CD14-positive monocyte (primary cell): ENCODE data around the gene LHX3. TPM values are rescaled to one million over a fixed set of nuclear protein-coding genes. Genes with fewer than 3 reads are reported as not detected.

Source experiments
- DNase-seq, 3 donors: peaks; one replicate each; pipeline ENCODE4 v3.0.0-alpha.2; 2011 to 2022
- H2AFZ ChIP-seq: 2 replicates; pipeline ENCODE4 v1.6.0; 2012; ENCODE audit warnings: mild to moderate bottlenecking, low read depth, low read length, inconsistent platforms; ENCODE audit not compliant: insufficient read depth, poor library complexity, severe bottlenecking
- H3K27ac ChIP-seq, 2 donors: 1 replicate in 1 of 2; 2 replicates in 1 of 2; pipeline ENCODE4 v1.5.1; 2012 to 2013; ENCODE audit warnings: low read length in 2 of 2, control low read depth in 1 of 2, inconsistent platforms in 1 of 2, low read depth in 1 of 2, mild to moderate bottlenecking in 1 of 2
- H3K27me3 ChIP-seq, 2 donors: one replicate each; pipeline versions ENCODE4 v1.6.0 to v1.6.1; 2011 to 2013; ENCODE audit warnings: low read length in 2 of 2; ENCODE audit not compliant: control insufficient read depth in 2 of 2, insufficient read depth in 2 of 2
- H3K36me3 ChIP-seq, 2 donors: replicated peaks in 1 of 2; 1 replicate in 1 of 2; 2 replicates in 1 of 2; pipeline versions ENCODE4 v1.5.1 to v1.6.1; 2012 to 2013; ENCODE audit warnings: low read length in 2 of 2, control low read depth in 1 of 2, inconsistent platforms in 1 of 2, mild to moderate bottlenecking in 1 of 2; ENCODE audit not compliant: insufficient read depth in 2 of 2, control insufficient read depth in 1 of 2
- H3K4me1 ChIP-seq, 2 donors: 1 replicate in 1 of 2; 2 replicates in 1 of 2; pipeline versions ENCODE4 v1.5.1 to v1.6.1; 2012 to 2013; ENCODE audit warnings: low read length in 2 of 2, control low read depth in 1 of 2, inconsistent platforms in 1 of 2, mild to moderate bottlenecking in 1 of 2, moderate library complexity in 1 of 2; ENCODE audit not compliant: insufficient read depth in 2 of 2, control insufficient read depth in 1 of 2
- H3K4me2 ChIP-seq: replicated peaks from 2 replicates; pipeline ENCODE3; 2012; ENCODE audit warnings: low read length, moderate library complexity, mild to moderate bottlenecking; ENCODE audit not compliant: poor library complexity, severe bottlenecking; ENCODE audit errors: extremely low read depth
- H3K4me3 ChIP-seq, 3 experiments: fragments of 200-600 bp in 1 of 3; sonication (generic) in 1 of 3; replicated peaks in 1 of 3; 1 replicate in 2 of 3; 2 replicates in 1 of 3; pipeline ENCODE4 v1.5.1; 2011 to 2013; ENCODE audit warnings: low read length in 3 of 3, mild to moderate bottlenecking in 3 of 3, control low read depth in 2 of 3, low read depth in 2 of 3, inconsistent platforms in 1 of 3, moderate library complexity in 1 of 3
- H3K79me2 ChIP-seq: 2 replicates; pipeline ENCODE4 v1.6.0; 2012; ENCODE audit warnings: mild to moderate bottlenecking, control low read depth, inconsistent platforms, low read length, moderate library complexity; ENCODE audit not compliant: insufficient read depth
- H3K9ac ChIP-seq: 2 replicates; pipeline ENCODE4 v1.6.0; 2017; ENCODE audit warnings: low read length, mild to moderate bottlenecking; ENCODE audit not compliant: insufficient read depth, poor library complexity, severe bottlenecking
- H3K9me3 ChIP-seq, 2 donors: replicated peaks in 1 of 2; 1 replicate in 1 of 2; 2 replicates in 1 of 2; pipeline versions ENCODE4 v1.5.1 to v1.6.1; 2012 to 2013; ENCODE audit warnings: low read length in 2 of 2, control low read depth in 1 of 2; ENCODE audit not compliant: control insufficient read depth in 1 of 2, insufficient read depth in 1 of 2
- H4K20me1 ChIP-seq: 2 replicates; pipeline ENCODE4 v1.6.0; 2012; ENCODE audit warnings: mild to moderate bottlenecking, low read length, control low read depth, moderate library complexity; ENCODE audit not compliant: insufficient read depth
- H3K27ac Mint-ChIP-seq, 7 donors: one replicate each; pipeline ENCODE4 v1.8.0; 2020; ENCODE audit warnings: mild to moderate bottlenecking in 7 of 7, mixed read lengths in 7 of 7, moderate library complexity in 6 of 7, inconsistent platforms in 2 of 7
- H3K27me3 Mint-ChIP-seq, 3 donors: one replicate each; pipeline ENCODE4 v1.8.0; 2021 to 2022; ENCODE audit warnings: low read depth in 3 of 3, mild to moderate bottlenecking in 3 of 3, mixed read lengths in 3 of 3, moderate library complexity in 3 of 3, inconsistent platforms in 1 of 3
- H3K36me3 Mint-ChIP-seq, 2 donors: one replicate each; pipeline ENCODE4 v1.8.0; 2020; ENCODE audit warnings: mixed read lengths in 2 of 2, inconsistent platforms in 1 of 2, mild to moderate bottlenecking in 1 of 2
- H3K4me1 Mint-ChIP-seq: one replicate; pipeline ENCODE4 v1.8.0; 2020; ENCODE audit warnings: mild to moderate bottlenecking, mixed read lengths
- H3K4me3 Mint-ChIP-seq, 2 donors: one replicate each; pipeline ENCODE4 v1.8.0; 2020; ENCODE audit warnings: mild to moderate bottlenecking in 2 of 2, mixed read lengths in 2 of 2, moderate library complexity in 1 of 2
- H3K9me3 Mint-ChIP-seq, 7 donors: one replicate each; pipeline ENCODE4 v1.8.0; 2020 to 2022; ENCODE audit warnings: mixed read lengths in 7 of 7, mild to moderate bottlenecking in 6 of 7, moderate library complexity in 6 of 7, inconsistent platforms in 2 of 7
- WGBS: methylation state at CpG from one replicate; pipeline ENCODE4 v1.1.5; 2013; ENCODE audit warnings: missing lambda C conversion rate; ENCODE audit not compliant: insufficient coverage; 5-methylcytosine and 5-hydroxymethylcytosine counted together
- intact Hi-C, 2 donors: fragments of 100-400 bp; cut with micrococcal nuclease; formaldehyde crosslinking; loops; one replicate each; pipeline versions ENCODE4 v1.15.0 to v1.15.1; 2023
- polyA plus RNA-seq, 3 donors: library from polyadenylated mRNA; depleted of rRNA in 1 of 3; unstranded in 2 of 3; stranded (reverse) in 1 of 3; fragments of 300-500 nt in 2 of 3; fragments of >200 nt in 1 of 3; fragmentation: Illumina TruSeq in 2 of 3; gene quantifications; 1 replicate in 2 of 3; 2 replicates in 1 of 3; pipeline ENCODE4 v1.2.3, GENCODE V29; 2012 to 2021
- TF ChIP-seq, protein P1 (sequence below): fragments of 200-600 bp; IDR thresholded peaks from one replicate; pipeline ENCODE4 v1.8.0; 2022; ENCODE audit warnings: antibody characterized with exemption, mild to moderate bottlenecking

Gene LHX3
- polyA plus RNA-seq, 3 donors = not detected

- Mint-ChIP-seq H3K27ac (no peak overlapping the region), H3K4me3 (no peak overlapping the region), H3K4me1 (no peaks in the 10 kb centered on the region), H3K36me3 (no peaks in the 10 kb centered on the region), H3K27me3 (peaks cover 0 to 19% (median 8%) of the 10 kb centered on the region in 3 donors), H3K9me3 (peaks cover 0 to 2% (median 0%) of the 10 kb centered on the region in 7 donors)
- WGBS = 82% methylated on average over 20 of the region's 22 CpGs
- H3K36me3 ChIP-seq = no peaks in the 10 kb centered on the region
- H3K27me3 ChIP-seq = peaks cover 0 to 4% of the 10 kb centered on the region in 2 donors
- H3K9ac ChIP-seq = no peak overlapping the region
- no peak for DNase-seq
- no peaks in the 10 kb centered on the region for H3K79me2 ChIP-seq
- H3K4me1 ChIP-seq = no peaks in the 10 kb centered on the region
- TF ChIP-seq, protein P1, sequence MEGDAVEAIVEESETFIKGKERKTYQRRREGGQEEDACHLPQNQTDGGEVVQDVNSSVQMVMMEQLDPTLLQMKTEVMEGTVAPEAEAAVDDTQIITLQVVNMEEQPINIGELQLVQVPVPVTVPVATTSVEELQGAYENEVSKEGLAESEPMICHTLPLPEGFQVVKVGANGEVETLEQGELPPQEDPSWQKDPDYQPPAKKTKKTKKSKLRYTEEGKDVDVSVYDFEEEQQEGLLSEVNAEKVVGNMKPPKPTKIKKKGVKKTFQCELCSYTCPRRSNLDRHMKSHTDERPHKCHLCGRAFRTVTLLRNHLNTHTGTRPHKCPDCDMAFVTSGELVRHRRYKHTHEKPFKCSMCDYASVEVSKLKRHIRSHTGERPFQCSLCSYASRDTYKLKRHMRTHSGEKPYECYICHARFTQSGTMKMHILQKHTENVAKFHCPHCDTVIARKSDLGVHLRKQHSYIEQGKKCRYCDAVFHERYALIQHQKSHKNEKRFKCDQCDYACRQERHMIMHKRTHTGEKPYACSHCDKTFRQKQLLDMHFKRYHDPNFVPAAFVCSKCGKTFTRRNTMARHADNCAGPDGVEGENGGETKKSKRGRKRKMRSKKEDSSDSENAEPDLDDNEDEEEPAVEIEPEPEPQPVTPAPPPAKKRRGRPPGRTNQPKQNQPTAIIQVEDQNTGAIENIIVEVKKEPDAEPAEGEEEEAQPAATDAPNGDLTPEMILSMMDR = no peak
- intact Hi-C loops = no loop called here
- no peaks in the 10 kb centered on the region for H4K20me1 ChIP-seq
- no peak overlapping the region for H2AFZ ChIP-seq
- no peak overlapping the region for H3K4me3 ChIP-seq
- H3K4me2 ChIP-seq = no peak overlapping the region
- no peaks in the 10 kb centered on the region for H3K9me3 ChIP-seq
- H3K27ac ChIP-seq = no peak overlapping the region
Measured at GRCh38 chr9:136147038-136147889, 57.7 kb downstream of the LHX3 start.

Other genes starting within 250 kb of the LHX3 start
- 10 to 100 TPM; 35.8 to 63.1 (median 52.5) TPM for gene UBAC1, start 243.8 kb downstream of the LHX3 start, polyA plus RNA-seq
- 10 to 100 TPM in 1 of 3 donors, 1 to 10 TPM in 2; 8.1 to 32.4 (median 8.7) TPM for gene NACC2, start 109.8 kb downstream of the LHX3 start, polyA plus RNA-seq
- gene TMEM250, start 86.3 kb downstream of the LHX3 start, polyA plus RNA-seq = 10 to 100 TPM; 11.0 to 38.0 (median 30.9) TPM
- 1 to 10 TPM in 1 of 3 donors, under 1 TPM in 2; 0.03 to 8.4 (median 0.17) TPM for gene QSOX2, start 40.7 kb upstream of the LHX3 start, polyA plus RNA-seq
- gene CCDC187, start 99.0 kb upstream of the LHX3 start, polyA plus RNA-seq = not detected
- 1 to 10 TPM in 1 of 3 donors, under 1 TPM in 2; 0.67 to 3.1 (median 0.73) TPM for gene GPSM1, start 122.4 kb upstream of the LHX3 start, polyA plus RNA-seq
- gene DNLZ, start 158.6 kb upstream of the LHX3 start, polyA plus RNA-seq = 10 to 100 TPM in 2 of 3 donors, 1 to 10 TPM in 1; 5.1 to 20.5 (median 10.5) TPM
- gene CARD9, start 168.5 kb upstream of the LHX3 start, polyA plus RNA-seq = 100 to 1,000 TPM in 1 of 3 donors, 10 to 100 TPM in 2; 34.3 to 108 (median 41.4) TPM
- gene SNAPC4, start 195.0 kb upstream of the LHX3 start, polyA plus RNA-seq = 1 to 10 TPM in 2 of 3 donors, under 1 TPM in 1; 0.59 to 6.7 (median 1.2) TPM
- gene ENTR1, start 205.5 kb upstream of the LHX3 start, polyA plus RNA-seq = 10 to 100 TPM in 1 of 3 donors, 1 to 10 TPM in 2; 3.3 to 60.0 (median 9.6) TPM
- gene PMPCA, start 205.5 kb upstream of the LHX3 start, polyA plus RNA-seq = 10 to 100 TPM; 23.1 to 58.8 (median 24.9) TPM
- gene INPP5E, start 234.7 kb upstream of the LHX3 start, polyA plus RNA-seq = 1 to 10 TPM; 1.0 to 8.0 (median 1.0) TPM